HepG2 (cell line): ENCODE data around the gene APOBEC3H. TPM values are rescaled to one million over a fixed set of nuclear protein-coding genes. Genes with fewer than 3 reads are reported as not detected.

Experiments
- CHCHD3 ChIP-seq: sonication (generic); formaldehyde crosslinking; IDR thresholded peaks from 2 replicates; pipeline ENCODE4 v1.8.0; 2022; ENCODE audit warnings: mild to moderate bottlenecking, missing genetic modification reagents, moderate library complexity
- CSRNP1 ChIP-seq: sonication (generic); formaldehyde crosslinking; IDR thresholded peaks from 2 replicates; pipeline ENCODE4 v1.8.1; 2023; ENCODE audit warnings: mild to moderate bottlenecking, missing genetic modification reagents
- ISX ChIP-seq: sonication (generic); formaldehyde crosslinking; conservative IDR thresholded peaks from 2 replicates; pipeline ENCODE4 v1.5.0; 2020; ENCODE audit warnings: missing genetic modification reagents
- ZBTB38 ChIP-seq: sonication (generic); formaldehyde crosslinking; IDR thresholded peaks from 2 replicates; pipeline ENCODE4 v1.5.1; 2020; ENCODE audit warnings: mild to moderate bottlenecking, missing genetic modification reagents
- ZNF605 ChIP-seq: sonication (generic); formaldehyde crosslinking; IDR thresholded peaks from 2 replicates; pipeline ENCODE4 v1.8.0; 2022; ENCODE audit warnings: mild to moderate bottlenecking, missing genetic modification reagents
- polyA plus RNA-seq, 8 experiments: library from polyadenylated mRNA; depleted of rRNA in 3 of 8; stranded (reverse) in 7 of 8; unstranded in 1 of 8; fragments of >200 nt; fragmentation: Illumina TruSeq in 4 of 8; extraction: Trizol in 4 of 8; gene quantifications; 2 replicates each; pipeline versions ENCODE4 v1.2.1 to v1.2.3, GENCODE V29; 2011 to 2016; ENCODE audit warnings: low read depth in 4 of 8, missing spikeins in 1 of 8, mixed read lengths in 1 of 8; ENCODE audit not compliant: insufficient read depth in 1 of 8
- small RNA-seq, 3 experiments: library from RNA; depleted of rRNA; stranded (forward); fragments of <200 nt; gene quantifications; one replicate each; pipeline ENCODE3, GENCODE V24; 2012; ENCODE audit warnings: low read depth in 2 of 3, low replicate concordance in 1 of 3; ENCODE audit not compliant: insufficient read length in 3 of 3, insufficient read depth in 2 of 3
- total RNA-seq, 5 experiments: library from RNA; depleted of rRNA; stranded (reverse); fragments of >200 nt; fragmentation: Illumina TruSeq; extraction: Trizol; gene quantifications; 2 replicates each; pipeline ENCODE4 v1.2.3, GENCODE V29; 2016; ENCODE audit warnings: low read depth in 1 of 5
- TF ChIP-seq, protein P1 (sequence below): sonication (generic); formaldehyde crosslinking; IDR thresholded peaks from 2 replicates; pipeline ENCODE4 v1.8.1; 2023; ENCODE audit warnings: mild to moderate bottlenecking, inconsistent platforms, moderate library complexity, missing genetic modification reagents, borderline replicate concordance
- TF ChIP-seq, protein P2 (sequence below): sonication (generic); formaldehyde crosslinking; IDR thresholded peaks from 2 replicates; pipeline ENCODE4 v1.4.0; 2020; ENCODE audit warnings: missing genetic modification reagents, borderline replicate concordance

Gene APOBEC3H
- total and polyA plus RNA-seq, 2 of the 13 experiments (the other 11 are each of a cell fraction or from before 2014, with no cell fraction given) = 0.18 to 0.31 TPM

- TF ChIP-seq, protein P1, sequence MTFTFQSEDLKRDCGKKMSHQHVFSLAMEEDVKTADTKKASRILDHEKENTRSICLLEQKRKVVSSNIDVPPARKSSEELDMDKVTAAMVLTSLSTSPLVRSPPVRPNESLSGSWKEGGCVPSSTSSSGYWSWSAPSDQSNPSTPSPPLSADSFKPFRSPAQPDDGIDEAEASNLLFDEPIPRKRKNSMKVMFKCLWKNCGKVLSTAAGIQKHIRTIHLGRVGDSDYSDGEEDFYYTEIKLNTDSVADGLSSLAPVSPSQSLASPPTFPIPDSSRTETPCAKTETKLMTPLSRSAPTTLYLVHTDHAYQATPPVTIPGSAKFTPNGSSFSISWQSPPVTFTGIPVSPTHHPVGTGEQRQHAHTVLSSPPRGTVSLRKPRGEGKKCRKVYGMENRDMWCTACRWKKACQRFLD (CRISPR knock-in tag) = 0 out of 2 replicates have a peak, but pooled peaks have one; percentile 10
- TF ChIP-seq CHCHD3 (CRISPR knock-in tag) (0 out of 2 replicates have a peak, but pooled peaks have one; percentile 30), ZBTB38 (CRISPR knock-in tag) (peak; percentile 64; the same call in 1 of the 2 replicates), ZNF605 (CRISPR knock-in tag) (0 out of 2 replicates have a peak, but pooled peaks have one; percentile 50), CSRNP1 (CRISPR knock-in tag) (no peak), ISX (CRISPR knock-in tag) (no peak)
- TF ChIP-seq, protein P2, sequence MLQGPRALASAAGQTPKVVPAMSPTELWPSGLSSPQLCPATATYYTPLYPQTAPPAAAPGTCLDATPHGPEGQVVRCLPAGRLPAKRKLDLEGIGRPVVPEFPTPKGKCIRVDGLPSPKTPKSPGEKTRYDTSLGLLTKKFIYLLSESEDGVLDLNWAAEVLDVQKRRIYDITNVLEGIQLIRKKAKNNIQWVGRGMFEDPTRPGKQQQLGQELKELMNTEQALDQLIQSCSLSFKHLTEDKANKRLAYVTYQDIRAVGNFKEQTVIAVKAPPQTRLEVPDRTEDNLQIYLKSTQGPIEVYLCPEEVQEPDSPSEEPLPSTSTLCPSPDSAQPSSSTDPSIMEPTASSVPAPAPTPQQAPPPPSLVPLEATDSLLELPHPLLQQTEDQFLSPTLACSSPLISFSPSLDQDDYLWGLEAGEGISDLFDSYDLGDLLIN = no peak
Measured at GRCh38 chr22:39153220-39153717, 56.2 kb downstream of the APOBEC3H start (continued).

Small RNA genes lying within 50 kb of the gene (small RNA-seq; reads per million reads assigned to genes)
- 0 reads per million in 3 experiments for gene AL022318.2
- gene COX5BP7 = 0 reads per million in 3 experiments

Other genes starting within 250 kb of the APOBEC3H start
- gene CBX6, start 225.0 kb upstream of the APOBEC3H start, total RNA-seq (2016; rRNA removed; fragmentation: Illumina TruSeq; extraction: Trizol) = 4.7 and 6.5 TPM in 2 replicates
- 1.7 and 2.6 TPM in 2 replicates for gene CBX6, start 225.0 kb upstream of the APOBEC3H start, polyA plus RNA-seq (2011; rRNA removed)
- gene APOBEC3A, start 139.6 kb upstream of the APOBEC3H start, total RNA-seq (2016; rRNA removed; fragmentation: Illumina TruSeq; extraction: Trizol) = not detected in 2 replicates
- not detected in 2 replicates for gene APOBEC3A, start 139.6 kb upstream of the APOBEC3H start, polyA plus RNA-seq (2011; rRNA removed)
- 8.8 and 13.9 TPM in 2 replicates for gene APOBEC3B, start 114.9 kb upstream of the APOBEC3H start, total RNA-seq (2016; rRNA removed; fragmentation: Illumina TruSeq; extraction: Trizol)
- gene APOBEC3B, start 114.9 kb upstream of the APOBEC3H start, polyA plus RNA-seq (2011; rRNA removed) = 4.3 and 6.7 TPM in 2 replicates
- gene APOBEC3C, start 83.0 kb upstream of the APOBEC3H start, total RNA-seq (2016; rRNA removed; fragmentation: Illumina TruSeq; extraction: Trizol) = 8.9 and 10.8 TPM in 2 replicates
- 20.4 and 27.6 TPM in 2 replicates for gene APOBEC3C, start 83.0 kb upstream of the APOBEC3H start, polyA plus RNA-seq (2011; rRNA removed)
- 0.21 and 0.24 TPM in 2 replicates for gene APOBEC3D, start 76.1 kb upstream of the APOBEC3H start, total RNA-seq (2016; rRNA removed; fragmentation: Illumina TruSeq; extraction: Trizol)
- gene APOBEC3D, start 76.1 kb upstream of the APOBEC3H start, polyA plus RNA-seq (2011; rRNA removed) = 0.61 and 1.0 TPM in 2 replicates
- gene APOBEC3F, start 56.4 kb upstream of the APOBEC3H start, total RNA-seq (2016; rRNA removed; fragmentation: Illumina TruSeq; extraction: Trizol) = 2.9 and 3.8 TPM in 2 replicates
- 2.7 and 3.7 TPM in 2 replicates for gene APOBEC3F, start 56.4 kb upstream of the APOBEC3H start, polyA plus RNA-seq (2011; rRNA removed)
- 2.7 and 3.2 TPM in 2 replicates for gene APOBEC3G, start 20.0 kb upstream of the APOBEC3H start, total RNA-seq (2016; rRNA removed; fragmentation: Illumina TruSeq; extraction: Trizol)
- 4.1 and 5.7 TPM in 2 replicates for gene APOBEC3G, start 20.0 kb upstream of the APOBEC3H start, polyA plus RNA-seq (2011; rRNA removed)
- 0.20 and 0.35 TPM in 2 replicates for gene CBX7, start 55.4 kb downstream of the APOBEC3H start, total RNA-seq (2016; rRNA removed; fragmentation: Illumina TruSeq; extraction: Trizol)
- 4.9 and 7.1 TPM in 2 replicates for gene CBX7, start 55.4 kb downstream of the APOBEC3H start, polyA plus RNA-seq (2011; rRNA removed)
- 0.65 and 1.4 TPM in 2 replicates for gene PDGFB, start 147.7 kb downstream of the APOBEC3H start, total RNA-seq (2016; rRNA removed; fragmentation: Illumina TruSeq; extraction: Trizol)
- 10.1 and 12.8 TPM in 2 replicates for gene PDGFB, start 147.7 kb downstream of the APOBEC3H start, polyA plus RNA-seq (2011; rRNA removed)
- gene RPL3, start 222.4 kb downstream of the APOBEC3H start, total RNA-seq (2016; rRNA removed; fragmentation: Illumina TruSeq; extraction: Trizol) = 1,051 and 1,499 TPM in 2 replicates
- gene RPL3, start 222.4 kb downstream of the APOBEC3H start, polyA plus RNA-seq (2011; rRNA removed) = 3,218 and 3,279 TPM in 2 replicates